ENCODE data around the gene SDCCAG8.

DNA sequence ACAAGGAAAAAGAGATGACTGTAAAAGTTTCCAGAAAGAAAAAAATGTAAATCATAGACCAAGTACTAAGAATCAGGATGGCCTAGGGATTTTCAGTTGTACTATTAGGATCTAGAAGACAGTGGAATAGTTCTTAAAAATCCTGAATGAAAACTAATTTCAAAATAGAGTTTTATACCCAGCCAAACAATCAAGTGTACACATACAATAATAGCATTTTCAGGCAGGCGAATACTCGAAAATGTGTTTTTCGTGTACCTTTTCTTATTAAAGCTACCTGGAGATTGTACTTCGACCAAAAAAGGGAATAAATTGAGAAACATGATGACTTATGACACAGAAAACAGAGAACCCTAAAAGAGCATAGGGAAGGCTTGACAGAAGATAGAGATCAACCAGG is 118.6 kb downstream of the SDCCAG8 start:
- TF ChIP-seq CTCF (IDR thresholded peaks at IDR 0.05) (no peak), ZFX (IDR thresholded peaks at IDR 0.05; ENCODE audit: borderline replicate concordance) (no peak)
